HG03521 (cell line): ENCODE measurements around the gene MCF2L2.
"Not testable (repeated sequence)": the region's sequence is repeated elsewhere in the genome, so short reads cannot be mapped to it uniquely, and the experiment has no call there.

Experiments used
- ATAC-seq: cut with Tn5 transposase; IDR thresholded peaks from one replicate; pipeline ENCODE4 v1.9.1; 2021; ENCODE audit warnings: mild to moderate bottlenecking, moderate library complexity; ENCODE audit not compliant: unreplicated experiment

The MCF2L2 gene

DNA sequence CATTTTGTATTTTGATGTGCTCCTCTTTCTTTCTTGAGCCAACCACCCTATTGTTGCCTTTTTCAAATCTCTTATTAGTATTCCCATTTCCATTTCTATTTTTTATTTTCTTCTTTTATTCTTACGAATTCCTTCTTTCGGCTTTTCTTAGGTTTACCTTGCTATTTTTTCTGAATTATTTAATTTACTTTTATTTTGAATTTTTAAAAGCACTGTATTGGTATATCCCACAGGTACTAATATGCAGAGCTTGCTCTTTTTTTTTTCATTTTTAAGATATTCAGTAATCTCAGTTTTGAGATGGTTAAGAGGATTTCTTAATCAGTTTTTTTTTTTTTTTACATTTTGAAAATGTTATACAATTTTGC, 18.4 kb upstream of the MCF2L2 start:
- no peak for ATAC-seq

DNA sequence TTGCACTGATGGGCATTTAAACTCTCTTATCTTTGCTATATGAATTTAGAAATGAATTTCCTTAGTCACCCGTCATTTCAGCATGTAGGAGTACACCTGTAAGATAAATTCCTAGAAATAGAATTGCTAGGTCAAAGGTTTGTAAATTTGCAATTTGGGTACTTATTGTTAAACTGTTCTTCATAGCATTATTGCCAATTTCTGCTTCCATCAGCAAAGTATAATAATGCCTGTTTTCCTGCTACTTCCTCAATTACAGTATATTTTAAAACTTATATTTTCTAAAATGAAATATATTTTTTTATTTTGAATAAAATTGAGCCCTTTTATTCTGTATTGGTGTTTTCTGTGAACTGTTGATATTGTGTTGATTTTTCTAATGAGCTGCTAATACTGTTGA, 16.3 kb upstream of the MCF2L2 start:
- ATAC-seq, result no peak

DNA sequence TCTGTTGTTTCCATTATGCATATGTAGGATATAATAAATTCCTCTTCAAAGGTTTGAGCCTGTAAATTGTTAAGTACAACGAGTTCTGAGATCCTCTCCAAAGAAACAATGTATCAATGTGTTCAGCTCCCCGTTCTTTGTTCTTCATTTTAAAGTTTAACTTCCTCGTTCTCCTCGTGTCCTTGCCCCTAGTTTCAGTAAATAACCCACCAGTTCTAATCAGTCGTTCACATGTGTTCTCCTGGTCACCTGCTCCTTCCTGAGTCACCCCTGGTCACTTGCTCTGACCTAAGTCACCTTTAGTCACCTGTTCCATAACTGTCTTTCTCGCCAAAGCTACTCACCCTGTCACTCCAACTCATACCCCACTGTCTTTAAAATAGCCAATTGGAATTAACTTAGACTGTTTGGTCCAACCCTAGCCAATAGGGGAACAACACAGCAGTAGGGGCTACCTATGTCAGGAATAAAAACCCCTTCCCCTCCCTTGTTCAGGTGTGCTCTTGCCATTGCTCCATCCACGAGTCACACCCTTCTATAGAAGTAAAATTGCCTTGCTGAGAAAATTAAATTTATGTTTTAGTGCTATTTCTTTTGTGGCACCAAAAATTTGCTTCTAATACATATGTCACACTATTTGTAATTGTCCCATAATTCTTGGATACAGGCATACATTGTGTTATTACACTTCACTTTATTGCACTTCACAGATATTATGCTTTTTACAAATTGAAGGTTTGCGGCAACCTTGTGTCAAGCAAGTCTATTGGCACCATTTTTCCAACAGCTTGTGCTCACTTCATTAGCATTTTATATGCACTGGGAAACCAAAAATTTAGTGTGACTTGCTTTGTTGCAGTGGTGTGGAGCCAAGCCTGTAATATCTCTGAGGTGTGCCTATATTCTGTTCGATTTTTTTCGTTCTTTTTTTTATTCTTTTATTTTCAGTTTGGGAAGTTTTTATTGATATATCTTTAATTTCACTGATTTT, 15.3 kb upstream of the MCF2L2 start:
- no peak for ATAC-seq

DNA sequence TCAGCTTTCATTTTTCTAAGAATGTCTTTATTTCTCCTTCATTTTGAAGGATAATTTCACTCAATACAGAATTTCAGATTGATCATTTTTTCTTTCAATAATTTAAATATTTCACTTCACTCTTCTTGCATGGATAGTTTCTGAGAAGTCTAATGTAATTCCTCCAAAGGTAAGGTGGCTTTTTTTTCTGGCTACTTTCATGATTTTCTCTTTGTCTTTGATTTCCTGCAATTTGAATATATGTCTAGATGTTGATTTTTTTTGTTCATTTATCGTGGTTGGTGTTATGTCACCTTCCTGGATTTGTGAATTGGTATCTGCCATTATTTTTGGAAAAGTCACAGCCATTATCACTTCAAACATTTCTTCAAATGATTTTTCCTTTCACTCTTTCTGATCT, 14.6 kb upstream of the MCF2L2 start:
- ATAC-seq, result no peak

GRCh38 chr3:183440521-183440920, 12.1 kb upstream of the MCF2L2 start:
- not testable (repeated sequence) for ATAC-seq

DNA sequence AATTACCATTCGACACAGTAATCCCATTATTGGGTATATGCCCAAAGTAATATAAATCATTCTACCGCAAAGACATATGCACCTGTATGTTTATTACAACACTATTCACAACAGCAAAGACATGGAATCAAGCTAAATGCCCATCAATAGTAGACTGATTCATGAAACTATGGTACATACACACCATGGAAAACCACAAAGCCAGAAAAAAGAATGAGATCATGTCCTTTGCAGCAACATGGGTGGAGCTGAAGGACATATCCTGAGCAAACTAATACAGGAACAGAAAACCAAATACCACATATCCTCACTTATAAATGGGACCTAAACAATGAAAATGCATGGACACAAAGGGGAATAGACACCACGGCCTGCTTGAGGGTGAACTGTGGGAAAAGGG, 11.1 kb upstream of the MCF2L2 start:
- ATAC-seq, result no peak

DNA sequence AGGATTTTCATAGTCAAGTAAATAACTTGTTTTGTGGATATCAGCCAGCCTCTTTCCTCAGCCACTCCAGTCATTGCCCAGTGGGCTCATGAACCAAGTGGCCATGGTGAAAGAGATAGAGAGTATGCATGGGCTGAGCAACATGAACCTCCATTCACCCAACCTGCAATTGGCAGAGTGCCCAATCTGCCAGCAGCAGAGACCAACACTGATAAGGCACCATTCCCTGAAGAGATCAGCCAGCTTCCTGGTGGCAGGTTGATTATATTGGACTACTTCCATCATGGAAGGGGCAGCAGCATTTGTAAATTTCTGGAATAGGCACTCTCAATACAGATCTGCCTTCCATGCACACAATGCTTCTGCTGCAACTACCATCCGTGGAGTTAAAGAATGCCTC, 10.3 kb upstream of the MCF2L2 start:
- ATAC-seq, result no peak

GRCh38 chr3:183437666-183438564, 9.5 kb upstream of the MCF2L2 start:
- no peak for ATAC-seq

GRCh38 chr3:183437061-183437460, 8.6 kb upstream of the MCF2L2 start:
- no peak for ATAC-seq

DNA sequence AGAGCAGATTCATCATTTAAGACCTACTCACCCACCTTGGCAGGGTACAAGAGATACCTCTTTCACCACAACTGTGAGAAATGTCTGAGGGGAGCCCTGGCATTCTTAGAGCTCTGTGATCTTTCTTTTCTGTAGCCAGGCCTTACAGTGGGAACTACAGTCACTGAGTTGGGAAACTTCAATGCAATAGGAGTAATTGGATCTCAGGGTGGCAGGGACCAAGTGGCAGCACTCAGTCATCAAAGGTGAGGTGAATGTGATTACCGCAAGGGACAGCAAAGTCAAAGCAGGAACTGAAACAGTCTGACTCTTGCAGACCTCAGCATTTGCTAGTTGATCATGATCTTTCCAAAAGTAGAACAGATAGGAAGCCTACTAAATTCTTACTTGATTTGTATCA, 7.2 kb upstream of the MCF2L2 start:
- ATAC-seq, result peak; percentile 79

GRCh38 chr3:183434992-183435391, 6.6 kb upstream of the MCF2L2 start:
- ATAC-seq, result no peak

DNA sequence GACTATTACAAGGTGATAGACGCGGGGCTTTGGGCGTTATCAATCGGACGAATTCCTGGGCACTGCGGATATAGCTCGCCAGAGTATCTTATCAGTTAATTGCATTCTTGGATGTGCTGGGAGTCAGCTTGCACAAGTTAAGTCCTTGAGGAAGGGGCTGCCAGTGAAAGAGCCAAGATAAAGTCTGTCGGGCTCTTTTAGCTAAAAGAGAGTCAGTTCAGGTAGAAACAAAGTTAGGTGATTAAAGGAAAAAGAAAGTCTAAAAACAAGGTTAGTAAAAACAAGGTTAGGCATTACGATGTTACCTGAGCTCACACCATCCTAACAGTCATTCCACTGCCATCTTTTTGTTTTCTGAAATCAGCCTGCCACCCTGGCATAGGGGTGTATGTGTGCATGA, 6.1 kb upstream of the MCF2L2 start:
- ATAC-seq, result no peak

DNA sequence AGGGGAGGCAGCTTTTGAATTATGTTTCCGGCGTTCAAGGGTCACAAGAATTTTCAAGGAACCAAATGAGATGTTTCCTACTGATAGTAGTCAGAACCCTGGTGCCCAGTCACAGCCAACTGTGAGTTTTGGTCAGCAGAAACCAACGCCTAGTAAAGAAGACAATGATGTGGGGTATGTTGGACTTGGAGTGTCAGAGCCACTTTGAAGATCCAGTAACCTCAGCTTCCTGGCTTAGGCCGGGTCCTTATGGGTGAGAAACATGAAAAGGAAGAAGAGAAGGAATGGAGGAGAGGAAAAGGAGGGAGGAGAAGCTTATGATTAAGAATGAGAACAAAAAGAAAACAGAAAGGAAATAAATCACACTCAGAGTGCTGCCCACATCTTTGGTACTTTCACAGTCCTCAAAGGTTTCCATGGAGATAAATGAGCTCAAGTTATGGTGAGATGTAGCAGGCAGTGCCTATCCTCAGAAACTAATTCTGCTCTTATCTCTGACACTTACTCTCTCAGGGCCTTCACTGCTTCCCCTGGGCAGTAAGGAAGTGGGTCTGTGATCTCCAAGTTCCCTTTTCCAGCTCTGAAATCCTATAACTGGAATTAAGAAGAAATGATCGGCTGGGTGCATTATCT, 2.0 kb upstream of the MCF2L2 start:
- ATAC-seq, result no peak

DNA sequence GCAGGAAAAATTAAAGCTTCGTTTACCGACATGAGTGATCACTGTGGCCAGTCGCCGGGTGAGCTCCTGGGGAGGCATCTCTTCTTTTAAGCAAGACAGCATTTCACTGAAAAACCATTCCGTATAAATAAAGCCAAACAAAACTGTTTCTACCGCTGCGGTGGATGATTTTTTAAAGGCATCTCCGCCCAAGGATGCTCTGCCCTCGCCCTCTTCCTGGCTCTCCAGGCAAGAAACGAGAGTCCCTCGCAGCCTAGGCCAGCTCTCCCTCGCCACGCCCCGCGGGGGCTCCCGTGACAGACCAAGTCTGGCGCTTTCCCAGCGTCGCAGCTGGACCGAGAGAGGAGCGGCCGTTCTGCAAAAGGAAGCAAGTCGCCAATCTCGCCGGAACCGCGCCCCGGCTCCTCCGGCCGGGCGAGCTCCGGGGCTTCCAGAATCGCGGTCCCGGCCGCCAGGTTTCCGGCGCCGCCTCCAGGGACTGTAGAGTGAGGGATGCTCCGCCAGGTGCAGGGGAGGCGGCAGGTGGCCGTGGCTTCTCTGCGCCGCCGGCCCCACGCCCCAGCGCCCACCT, 458 bp downstream of the MCF2L2 start:
- ATAC-seq, result peak; percentile 33

DNA sequence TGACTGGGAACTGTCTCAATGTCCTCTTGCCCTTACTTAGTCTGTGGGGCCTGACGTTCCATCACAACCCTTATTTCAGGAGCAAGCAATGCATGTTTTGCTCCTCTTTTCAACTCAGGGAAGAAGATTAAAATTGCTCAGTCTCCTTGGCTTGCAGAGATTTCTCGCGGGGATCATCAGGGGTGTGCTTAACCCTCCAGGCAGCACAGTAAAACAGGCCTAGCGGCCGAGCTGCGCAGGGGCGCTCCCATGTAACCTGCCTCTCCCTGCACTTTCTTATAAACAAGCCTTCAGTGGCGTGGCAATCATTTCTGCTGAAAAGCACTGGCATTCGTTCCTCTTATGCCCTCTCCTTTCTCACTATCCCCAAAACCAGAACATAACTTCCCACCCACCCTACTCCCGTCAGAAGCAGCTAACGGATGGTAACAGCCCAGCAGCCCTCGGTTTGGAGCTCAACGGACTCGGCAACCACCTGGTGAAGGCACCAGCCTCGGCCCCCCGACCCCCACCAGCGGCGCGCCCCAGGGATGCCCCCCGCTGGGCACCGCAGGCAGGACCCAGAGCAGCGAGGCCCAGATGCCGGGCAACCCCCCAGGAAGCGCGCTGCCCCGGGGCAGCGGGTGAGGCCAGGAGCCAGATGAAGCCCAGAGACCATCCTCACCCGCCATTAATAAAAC, 1.1 kb downstream of the MCF2L2 start:
- no peak for ATAC-seq

- not testable (repeated sequence) for ATAC-seq
Observed at GRCh38 chr3:183418807-183419206, 9.6 kb downstream of the MCF2L2 start.

DNA sequence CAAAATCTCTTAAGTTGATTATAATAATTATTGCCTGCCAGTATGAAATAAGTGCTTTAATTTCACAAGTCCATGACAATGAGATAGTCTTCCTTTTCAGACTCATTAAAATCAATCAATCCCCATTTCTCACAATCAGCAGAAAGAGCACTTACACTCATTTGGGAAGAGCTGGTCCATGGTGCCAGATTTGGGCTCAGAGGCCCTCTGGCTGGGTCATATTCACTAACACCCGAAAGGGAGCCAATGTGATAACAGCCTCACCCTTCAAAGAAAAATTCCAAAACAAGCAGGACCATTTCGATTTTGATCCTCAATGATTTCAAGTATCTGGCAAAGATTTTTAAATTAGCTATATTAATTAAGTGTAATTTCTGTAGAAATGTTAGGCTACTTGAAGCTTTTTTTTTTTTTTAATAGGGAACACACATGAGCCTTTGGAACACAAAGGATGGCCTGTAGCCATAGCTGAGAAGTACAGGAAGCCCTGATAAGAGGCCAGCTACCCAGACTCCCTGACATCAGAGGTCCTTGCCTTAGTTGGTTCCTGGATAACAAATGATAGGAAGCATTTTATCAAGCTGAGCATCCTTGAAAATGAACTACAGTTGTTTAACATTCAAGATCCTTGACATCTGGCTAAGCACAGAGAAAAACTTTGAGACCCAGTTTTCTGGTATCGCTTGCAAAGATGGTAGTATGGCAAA, 17.1 kb downstream of the MCF2L2 start:
- ATAC-seq, result no peak

- no peak for ATAC-seq
Observed at GRCh38 chr3:183410759-183411158, 17.7 kb downstream of the MCF2L2 start.

GRCh38 chr3:183410280-183410679, 18.1 kb downstream of the MCF2L2 start:
- no peak for ATAC-seq

DNA sequence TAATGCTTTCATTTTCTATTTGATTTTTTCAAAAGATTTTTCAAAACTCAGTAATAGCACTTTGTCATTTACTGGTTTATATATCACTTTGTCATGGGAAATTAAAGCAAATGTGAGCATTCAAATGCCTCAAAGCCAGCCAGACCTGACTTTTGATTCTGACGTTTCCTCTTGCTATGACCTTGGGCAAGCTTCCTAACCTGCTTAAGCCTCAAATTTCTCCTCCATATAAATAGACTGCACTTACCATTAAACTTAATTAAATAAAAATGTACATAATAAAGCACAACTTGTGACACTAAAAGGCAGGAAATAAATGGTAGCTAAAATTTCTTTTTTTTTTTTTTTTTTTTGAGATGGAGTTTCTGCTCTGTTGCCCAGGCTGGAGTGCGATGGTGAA, 19.2 kb downstream of the MCF2L2 start:
- no peak for ATAC-seq
